Tibial nerve (tissue), 4 donors: ENCODE results near the gene NTRK3.

Experiments
- CTCF ChIP-seq, 5 experiments: fragments of 200-600 bp in 3 of 5; fragments of 450-650 bp in 2 of 5; sonication (generic) in 3 of 5; IDR thresholded peaks; one replicate each; pipeline ENCODE4 v1.5.1; 2016 to 2019; ENCODE audit warnings: antibody characterized with exemption in 5 of 5, mild to moderate bottlenecking in 3 of 5, moderate library complexity in 2 of 5
- EP300 ChIP-seq, 2 donors: sonication (generic); formaldehyde crosslinking; IDR thresholded peaks; one replicate each; pipeline ENCODE4 v1.6.1; 2017; ENCODE audit warnings: antibody characterized with exemption in 2 of 2, mild to moderate bottlenecking in 1 of 2
- POLR2A ChIP-seq, 2 donors: fragments of 450-650 bp; IDR thresholded peaks; one replicate each; pipeline ENCODE4 v1.6.1; 2017; ENCODE audit warnings: antibody characterized with exemption in 2 of 2, mild to moderate bottlenecking in 2 of 2, moderate library complexity in 2 of 2

GRCh38 chr15:88239594-88239993 is 16.9 kb downstream of the NTRK3 start:
- TF ChIP-seq CTCF (IDR thresholded peaks at IDR 0.05) (no peak), EP300 (IDR thresholded peaks at IDR 0.05) (no peak), POLR2A (IDR thresholded peaks at IDR 0.05) (no peak)
